ENCODE results near the gene JUP. TPM values are rescaled to one million over a fixed set of nuclear protein-coding genes. Genes with fewer than 3 reads are reported as not detected.

Gene JUP
- total RNA-seq, 1 experiment from 2014 or later = 36.3 TPM

DNA sequence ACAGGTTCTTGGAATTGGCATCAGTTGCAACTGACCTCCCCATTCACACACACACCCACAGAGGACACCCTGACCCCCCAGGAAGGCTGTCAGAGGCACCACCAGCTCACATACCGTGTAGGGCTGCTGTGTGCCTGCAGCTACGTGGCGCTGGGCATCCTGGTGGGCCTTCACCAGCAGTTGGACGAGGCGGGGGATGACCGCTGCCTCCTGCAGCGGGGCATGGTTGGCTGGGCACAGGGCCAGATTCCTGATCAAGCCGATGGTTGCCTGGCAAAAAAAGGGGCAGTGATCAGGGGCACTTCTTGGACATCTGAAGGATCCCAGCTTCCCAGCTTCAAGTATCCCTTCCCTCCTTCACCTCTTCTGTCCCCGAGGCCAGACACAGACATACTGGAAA lies 27.9 kb downstream of the JUP start:
- DNase-seq (ENCODE audit: low read depth) = no peak

DNA sequence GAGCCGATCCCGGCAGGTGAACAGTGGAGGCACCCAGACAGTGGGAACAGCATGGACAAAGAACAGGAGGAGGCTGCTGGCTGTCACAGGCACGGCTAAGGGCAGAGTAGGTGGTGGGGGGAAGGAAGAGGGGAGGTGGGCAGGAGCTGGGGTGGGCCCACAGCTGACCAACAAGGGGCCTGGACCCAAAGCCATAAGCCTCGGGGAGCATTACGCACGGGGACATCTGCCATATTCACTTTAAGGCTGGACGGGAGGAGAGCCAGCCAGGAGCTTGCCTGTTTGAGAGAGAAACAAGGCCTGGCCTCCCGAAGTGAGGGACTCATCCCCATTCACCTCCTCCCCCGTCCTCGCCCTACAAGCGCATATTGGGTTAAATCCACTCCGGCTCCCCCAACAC lies 32.4 kb downstream of the JUP start:
- DNase-seq (ENCODE audit: low read depth) = no peak

DNA sequence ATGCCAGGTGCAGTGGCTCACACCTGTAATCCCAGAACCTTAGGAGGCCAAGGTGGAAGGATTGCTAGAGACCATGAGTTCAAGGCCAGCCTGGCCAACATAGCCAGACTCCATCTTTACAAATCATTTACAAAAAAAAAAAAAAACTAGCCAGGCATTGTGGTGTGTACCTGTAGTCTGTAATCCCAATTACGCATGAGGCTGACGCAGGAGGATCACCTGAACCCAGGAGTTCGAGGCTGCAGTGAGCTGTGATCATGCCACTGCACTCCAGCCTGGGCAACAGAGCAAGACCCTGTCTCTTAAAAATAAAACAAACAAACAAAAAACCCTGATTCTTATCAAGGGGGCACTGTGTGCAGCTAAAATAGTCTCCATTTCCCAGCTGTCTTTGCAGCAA lies 35.2 kb downstream of the JUP start:
- no peak for DNase-seq (ENCODE audit: low read depth)

DNA sequence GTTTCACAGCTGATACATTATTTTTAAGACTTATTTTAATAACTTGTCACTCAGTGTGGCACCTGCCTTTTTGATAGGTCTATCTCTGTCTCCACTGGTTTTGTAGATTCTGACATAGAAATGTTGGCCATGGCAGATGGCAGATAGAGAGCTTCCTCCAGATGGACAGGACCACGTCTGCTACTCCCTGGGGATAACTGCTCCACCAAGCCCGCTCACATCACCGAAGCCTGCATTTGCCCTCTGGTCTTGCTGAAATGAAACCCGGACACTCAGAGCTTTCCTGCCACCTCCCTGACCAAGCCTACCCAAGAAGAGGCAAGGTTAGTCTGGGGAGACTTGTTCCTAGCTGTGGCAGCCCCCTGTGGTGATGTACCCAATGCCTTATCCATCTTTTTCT lies 35.6 kb downstream of the JUP start:
- DNase-seq (ENCODE audit: low read depth) = no peak

DNA sequence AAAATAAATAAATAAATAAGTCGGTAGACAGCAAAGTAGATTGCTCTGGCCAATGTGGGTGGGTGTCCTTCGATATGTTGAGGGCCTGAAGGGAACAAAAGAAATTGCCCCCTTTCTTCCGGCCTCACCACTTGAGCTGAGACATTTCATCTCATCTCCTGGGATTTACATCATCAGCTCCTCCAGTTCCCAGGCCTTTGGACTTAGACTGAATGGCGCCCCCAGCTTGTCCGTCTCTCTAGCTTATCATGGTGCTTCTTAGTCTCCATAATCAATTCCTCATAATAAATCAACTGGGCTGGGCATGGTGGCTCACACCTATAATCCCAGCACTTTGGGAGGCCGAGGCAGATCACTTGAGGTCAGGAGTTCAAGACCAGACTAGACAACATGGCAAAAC lies 38.2 kb downstream of the JUP start:
- no peak for DNase-seq (ENCODE audit: low read depth)

DNA sequence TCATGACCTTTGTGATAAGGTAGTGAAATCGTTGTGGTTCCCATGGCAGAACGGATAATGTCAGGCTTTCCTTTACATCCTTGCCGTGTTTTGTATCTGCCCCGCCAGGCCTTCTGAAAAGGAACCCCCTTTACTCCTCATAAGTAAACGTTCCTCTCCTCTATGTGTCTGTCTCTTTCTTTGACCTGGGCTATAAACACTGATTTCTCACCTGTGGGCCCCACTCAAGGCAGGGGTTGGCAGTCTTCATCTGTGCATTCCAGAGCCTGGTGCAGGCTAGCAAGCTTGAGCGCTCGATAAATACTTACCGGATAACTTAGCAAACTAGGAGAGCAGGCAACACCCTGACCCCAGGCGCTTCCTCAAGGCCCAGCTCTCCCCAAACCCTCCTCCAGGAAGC lies 44.8 kb downstream of the JUP start:
- DNase-seq (ENCODE audit: low read depth) = no peak

DNA sequence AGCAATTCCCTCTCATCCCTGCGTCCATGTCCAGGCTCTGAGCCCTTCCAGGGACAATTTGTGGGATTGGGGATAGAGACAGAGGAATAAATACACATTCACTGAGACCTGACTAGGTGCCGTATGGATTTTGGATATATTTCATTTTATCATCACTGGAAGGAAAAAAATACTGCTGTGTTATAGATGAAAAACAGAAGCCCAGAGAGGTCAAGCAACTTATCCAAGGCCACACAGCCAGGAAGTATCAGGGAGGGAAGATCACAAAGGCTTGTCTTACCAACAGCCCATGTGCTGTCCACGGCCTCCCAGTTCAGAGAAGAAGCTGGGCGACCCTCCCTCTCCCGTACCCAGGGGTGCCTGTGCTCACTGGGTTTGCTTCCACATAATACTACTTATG lies 46.0 kb downstream of the JUP start:
- no peak for DNase-seq (ENCODE audit: low read depth)

DNA sequence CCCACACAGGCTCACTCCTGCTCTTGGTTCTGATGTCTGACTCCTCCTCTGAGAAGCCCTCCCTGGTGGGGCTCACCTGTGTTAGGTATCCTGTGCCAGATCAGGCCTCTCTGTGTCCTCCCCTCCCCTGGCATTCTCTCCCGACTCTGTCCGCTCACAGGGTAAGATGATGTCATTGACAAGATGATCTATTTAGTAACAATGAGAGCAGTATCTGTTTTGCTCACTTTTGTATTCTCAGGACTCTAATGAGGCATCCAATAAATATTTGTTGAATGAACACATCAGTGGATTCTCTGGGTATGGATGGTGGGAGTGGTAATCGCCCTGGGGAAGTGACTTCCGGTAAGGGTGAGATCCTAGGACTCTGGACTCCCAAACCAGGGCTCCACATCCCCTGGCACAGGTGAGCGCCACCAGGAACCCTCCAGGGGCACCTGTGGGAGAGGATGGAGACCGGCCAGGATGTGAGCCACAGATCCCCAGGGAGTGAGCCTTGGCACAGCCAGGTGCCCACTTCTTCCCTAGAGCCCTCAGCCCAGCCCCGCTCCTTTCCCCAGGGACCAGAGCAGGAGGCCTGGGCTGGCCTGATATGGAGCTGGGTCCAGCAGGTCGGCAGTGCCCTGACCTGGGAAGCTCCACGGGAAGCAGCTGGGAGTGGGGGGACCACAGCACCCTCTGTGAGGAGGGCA lies 46.7 kb downstream of the JUP start:
- peak; percentile 39 for DNase-seq (ENCODE audit: low read depth)

DNA sequence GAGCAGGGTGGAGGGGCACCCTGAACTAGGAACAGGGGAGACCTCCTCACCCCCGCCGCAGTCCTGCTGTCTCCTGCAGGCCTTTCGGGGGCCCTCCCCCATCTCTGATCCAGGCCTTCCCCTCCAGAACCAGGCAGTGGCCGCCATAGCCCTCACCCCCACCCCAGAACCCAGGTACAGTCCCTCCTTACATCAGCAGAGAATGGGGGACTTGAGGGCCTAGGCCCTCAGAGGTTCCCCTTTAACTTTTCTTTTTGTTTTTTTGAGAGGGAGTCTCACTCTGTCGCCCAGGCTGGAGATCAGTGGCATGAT lies 47.8 kb downstream of the JUP start:
- DNase-seq (ENCODE audit: low read depth) = no peak

DNA sequence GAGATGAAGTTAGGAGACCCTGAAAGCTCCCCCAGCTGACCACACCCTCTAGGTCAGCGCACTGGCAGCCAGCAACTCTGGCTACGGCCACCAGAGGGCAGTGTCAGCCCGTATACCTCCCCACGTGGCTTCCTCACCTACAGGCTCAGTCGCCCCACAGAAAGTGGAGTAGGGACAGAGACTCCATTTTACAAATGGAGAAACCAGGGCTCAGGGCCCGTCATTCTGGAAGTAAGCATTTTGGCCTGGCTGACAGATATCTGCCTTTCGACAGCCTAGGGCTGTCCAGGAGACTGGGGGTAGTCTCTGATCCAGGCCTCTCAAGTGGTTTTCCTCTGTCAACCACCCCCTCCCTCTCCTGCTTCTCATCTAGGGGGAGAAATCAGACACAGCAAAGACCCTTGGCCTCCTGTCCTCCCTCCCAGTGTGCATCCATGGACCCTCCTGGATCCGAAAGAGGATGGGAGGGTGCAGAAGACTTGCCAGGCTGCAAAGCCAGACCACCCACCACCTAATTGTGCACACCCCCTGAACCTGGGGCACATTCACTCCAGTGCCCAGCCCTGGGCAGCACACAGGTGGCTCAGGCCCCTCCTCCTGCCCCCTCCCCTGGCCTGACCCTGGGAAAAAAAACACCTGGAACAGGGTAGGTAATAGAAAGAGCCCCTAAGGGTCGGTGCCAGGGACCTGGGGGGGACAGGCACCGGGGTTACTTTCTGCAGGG lies 48.3 kb downstream of the JUP start:
- peak; percentile 90 for DNase-seq (ENCODE audit: low read depth)

DNA sequence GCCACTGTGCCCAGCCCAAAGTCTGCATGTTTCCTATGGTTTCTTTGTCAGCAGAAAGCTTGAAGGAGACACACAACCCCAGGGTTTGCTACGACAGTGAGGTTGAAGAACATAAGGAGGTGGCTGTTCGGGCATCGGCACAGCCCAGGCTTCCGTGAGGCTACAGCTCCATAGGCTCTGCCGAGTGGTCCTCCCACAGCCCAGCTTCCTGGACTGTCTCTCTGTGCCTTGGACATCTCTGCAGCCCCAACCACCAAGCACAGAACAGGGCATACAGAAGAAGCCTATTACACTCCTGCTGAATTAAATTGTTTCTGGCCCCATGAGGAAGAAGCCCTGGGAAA lies 48.9 kb downstream of the JUP start:
- peak; percentile 69 for DNase-seq (ENCODE audit: low read depth)

DNA sequence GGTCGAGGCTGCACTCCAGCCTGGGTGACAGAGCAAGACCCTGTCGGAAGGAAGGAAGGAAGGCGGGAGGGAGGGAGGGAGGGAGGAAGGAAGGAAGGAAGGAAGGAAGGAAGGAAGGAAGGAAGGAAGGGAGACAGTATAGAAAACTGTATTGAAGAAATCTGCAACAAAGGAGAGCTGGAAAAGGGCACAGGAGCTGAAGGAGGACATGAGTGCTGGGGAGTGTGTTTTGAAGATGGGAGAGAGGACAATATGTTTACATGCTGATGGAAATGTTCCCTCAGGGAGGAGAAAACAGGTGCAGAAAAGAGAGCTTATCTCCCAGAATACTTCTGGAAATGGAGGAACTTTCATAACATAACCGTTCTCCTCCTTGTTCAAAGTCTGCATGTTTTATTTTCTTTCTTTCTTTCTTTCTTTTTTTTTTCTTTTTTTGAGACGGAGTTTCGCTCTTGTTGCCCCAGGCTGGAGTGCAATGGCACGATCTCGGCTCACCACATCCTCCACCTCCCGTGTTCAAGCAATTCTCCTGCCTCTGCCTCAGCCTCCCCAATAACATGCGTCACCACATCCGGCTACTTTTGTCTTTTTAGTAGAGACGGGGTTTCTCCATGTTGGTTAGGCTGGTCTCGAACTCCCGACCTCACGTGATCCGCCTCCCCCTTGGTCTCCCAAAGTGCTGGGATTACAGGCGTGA lies 49.4 kb downstream of the JUP start:
- DNase-seq (ENCODE audit: low read depth) = no peak

DNA sequence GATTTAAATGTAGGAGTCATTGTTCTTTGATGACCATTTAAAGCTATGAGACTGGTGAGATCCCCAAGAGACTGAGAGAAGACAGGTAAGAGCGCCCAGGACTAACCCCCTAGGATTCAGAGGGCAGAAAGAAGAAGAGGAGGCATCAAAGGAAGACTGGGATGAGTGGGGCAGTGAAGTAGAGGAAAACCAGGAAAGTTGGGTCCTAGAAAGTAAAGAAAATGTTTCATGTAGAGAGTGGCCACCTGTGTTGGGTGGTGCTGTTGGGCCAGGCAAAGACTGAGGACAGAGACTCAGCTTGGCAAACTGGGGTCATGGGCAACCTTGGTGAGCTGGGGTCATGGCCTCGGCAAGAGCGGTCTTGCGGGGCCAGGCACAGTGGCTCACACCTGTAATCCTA lies 50.8 kb downstream of the JUP start:
- DNase-seq (ENCODE audit: low read depth) = no peak

DNA sequence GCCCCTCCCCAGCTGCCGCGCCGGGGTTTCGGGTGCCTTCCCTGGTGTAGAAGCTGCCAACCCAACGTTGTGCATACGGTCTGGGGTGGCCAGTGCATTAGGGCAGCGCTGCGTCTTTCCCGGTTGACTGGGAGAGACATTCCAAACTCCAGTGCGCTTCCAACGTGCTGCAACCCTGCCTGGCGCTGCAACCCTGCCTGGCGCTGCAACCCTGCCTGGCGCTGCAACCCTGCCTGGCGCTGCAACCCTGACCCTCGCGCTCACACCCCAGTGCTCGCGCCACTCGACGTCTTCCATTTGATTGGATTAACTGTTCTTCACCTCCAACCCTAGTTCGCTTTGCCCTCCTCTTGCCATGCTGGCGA lies 51.6 kb downstream of the JUP start:
- DNase-seq (ENCODE audit: low read depth) = no peak

DNA sequence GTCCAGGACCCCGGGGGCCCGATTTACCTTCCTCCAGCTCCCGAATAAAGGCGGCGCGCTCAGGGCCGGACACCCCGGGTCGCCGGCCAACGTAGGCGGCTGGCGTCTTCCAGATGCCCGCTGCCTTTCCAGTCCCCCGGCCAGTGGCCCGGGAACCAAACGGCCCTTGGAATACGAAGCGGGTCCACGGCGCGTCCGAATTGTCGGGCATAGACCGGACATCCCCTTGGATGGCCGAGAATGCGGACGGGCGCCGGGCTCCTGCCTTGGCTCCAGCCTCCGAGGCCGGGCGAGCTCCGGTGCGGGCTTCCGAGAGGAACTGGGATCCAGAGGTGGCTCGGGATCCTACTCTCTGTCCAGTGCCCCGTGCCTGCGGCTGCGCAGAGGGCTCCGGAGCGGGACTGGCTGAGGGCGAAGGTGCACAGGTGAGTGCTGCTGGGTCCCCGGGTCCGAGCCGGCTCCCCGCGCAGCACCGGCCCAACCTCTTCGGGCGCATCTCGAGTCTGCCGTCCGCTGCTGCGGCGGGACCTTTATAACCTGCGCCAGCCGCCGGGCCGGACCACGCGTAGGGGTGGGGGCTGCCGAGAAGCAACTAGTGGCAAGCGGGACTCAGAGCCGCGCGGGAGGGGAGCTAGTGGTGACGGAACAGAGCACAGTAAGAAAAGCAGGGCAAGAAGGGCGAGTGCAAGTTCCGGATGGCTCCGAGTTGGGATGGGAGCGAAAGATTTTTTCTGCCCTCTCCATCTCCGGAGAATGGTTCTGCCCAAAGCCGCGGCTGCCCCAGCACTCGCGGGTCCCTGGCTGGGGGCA lies 52.2 kb downstream of the JUP start, which contains the start of gene HAP1:
TSS of gene HAP1 (minus strand) at position 505 of the 810 bp plus-strand sequence. CDS start at position 496, 9 bp downstream.
- peak; percentile 45 for DNase-seq (ENCODE audit: low read depth)

DNA sequence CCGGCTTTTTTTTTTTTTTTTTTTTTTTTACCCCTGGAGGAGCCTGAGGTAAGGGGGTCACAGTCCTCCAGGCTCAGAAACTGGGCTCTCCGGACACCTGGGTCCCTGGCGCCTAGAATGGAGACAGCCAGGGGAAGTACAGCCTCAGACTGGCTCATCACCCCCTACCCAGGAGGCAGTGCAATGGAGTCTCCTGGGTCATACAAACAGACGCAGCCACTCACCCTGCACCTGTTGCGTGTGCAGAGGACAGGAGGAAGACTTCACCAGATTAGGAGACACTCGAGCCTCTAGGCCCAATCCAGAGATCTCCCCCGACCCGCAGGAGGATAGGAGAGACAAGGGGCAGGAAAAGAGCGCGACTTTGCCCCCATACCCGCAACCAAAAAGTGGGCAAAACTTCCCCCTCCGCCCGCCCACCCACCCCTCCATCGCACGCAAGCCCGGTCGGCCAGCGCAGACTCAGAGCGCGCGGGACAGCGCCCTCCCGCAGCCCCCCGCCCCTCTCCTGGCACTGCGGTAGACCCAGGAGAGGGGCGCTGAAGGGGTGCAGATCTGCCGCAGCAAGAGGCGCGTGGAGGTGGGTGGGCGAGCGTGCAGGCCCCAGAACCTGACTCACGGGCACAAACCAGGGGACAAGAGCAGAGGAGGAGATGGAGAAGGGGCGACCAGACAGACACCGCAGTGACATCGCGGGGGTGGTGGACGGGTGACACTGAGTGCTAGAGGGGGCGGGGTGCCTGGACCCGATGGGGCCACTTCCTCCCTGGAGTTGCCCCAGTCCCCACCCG lies 53.0 kb downstream of the JUP start:
- no peak for DNase-seq (ENCODE audit: low read depth)

DNA sequence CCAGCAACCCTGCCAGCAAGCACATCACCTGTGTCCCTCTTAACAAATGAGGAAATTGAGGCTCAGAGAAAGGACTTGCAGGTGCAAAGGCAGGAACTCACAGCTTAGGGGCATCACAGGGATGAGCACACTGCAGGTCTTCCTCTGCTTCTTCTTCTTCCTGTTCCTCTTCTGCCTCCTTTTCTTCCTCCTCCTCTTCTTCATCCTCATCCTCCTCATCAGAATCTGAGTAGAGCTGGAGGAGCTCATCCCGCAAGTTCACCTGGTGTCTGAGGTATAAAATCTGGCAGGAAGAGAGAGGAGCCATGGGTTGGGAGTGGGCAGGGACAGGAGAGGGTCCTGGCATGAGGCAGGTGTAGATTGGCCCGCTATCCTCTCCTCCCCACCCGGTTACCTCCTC lies 54.7 kb downstream of the JUP start:
- DNase-seq (ENCODE audit: low read depth) = no peak

DNA sequence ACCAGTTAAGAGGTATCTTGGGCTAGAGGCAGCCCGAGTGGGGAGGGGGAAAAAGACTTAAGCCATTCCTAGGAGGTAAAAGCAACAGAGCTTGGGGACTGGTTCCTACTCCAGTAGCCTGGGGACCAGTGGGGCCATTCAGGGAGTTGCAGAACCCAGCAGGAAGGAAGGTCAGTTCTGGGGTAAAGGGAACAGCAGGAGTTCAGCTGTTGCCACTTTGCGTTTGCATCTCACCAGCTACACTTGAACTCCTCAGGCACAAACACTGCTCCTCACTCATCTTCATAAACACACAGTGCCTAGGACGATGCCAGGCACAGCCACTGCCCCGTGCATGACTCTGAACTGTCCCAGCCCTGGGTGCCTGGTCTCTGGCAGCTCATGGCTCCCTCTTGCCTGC lies 56.0 kb downstream of the JUP start:
- no peak for DNase-seq (ENCODE audit: low read depth)

DNA sequence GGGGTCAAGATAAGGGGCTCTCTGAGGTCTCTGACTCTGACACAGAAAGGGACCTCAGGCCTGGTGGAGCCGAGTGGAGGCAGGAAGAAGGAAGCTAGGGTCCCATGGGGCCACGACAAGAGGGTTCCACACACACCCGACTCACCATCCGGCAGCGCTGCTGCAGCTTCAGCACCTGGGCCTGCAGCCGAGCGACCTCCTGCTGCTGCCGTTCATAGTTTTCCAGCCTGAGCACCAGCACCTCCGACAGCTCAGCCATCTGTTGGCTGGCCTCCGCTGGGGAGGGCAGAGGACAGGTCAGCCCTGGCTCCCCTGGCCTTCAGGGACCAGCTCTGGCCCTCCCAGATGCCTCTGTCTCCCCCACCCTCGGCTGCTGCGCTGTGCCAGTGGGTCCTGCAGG lies 58.5 kb downstream of the JUP start:
- no peak for DNase-seq (ENCODE audit: low read depth)

DNA sequence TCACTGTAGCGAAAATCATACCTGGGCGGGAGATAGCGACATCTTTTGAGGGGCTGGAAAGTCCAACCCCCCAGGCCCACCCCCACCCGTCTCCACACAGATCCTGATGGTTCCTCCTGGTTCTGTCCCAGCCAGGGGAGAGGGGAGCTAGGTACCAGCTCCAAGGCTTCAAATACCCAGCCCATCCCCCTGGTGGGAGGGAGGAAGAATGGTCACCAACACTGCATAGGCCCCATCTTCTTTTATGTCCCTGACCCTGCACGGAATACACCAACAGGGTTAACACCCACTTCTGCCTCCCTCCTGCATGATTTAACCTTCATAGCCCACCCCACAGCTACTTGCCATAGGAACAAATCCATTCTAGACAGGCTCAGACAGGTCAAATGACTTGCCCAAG lies 61.4 kb downstream of the JUP start:
- no peak for DNase-seq (ENCODE audit: low read depth)

DNA sequence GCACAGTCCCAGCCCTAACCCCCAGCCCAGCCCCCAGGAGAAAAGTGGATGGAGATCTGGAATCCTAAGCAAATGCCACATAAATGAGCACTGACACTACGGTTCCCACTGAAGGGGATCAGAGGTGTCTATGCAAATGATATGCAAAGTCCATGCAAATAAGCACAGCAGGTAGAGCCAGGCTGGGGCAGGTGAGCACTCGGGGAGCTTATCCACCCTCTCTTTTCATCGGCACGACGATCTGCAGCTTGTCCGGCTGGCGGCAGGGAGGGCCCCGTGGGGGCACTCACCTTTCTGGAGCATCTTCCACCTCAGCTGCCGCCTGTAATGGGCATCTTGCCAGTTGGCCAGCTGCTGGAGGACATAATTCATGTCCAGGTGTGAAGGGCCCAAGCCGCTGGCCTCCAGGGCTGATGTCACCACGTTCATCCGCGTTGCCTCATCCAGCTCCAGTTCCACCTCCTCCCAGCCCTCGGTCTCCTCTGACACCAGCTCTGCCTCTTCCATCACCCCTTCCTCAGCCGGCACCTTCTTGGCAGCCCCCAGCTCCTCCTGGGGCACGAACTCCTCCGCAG lies 61.9 kb downstream of the JUP start:
- no peak for DNase-seq (ENCODE audit: low read depth)

Data from Daoy (cell line).